HUES48 (cell line): ENCODE data around the gene CTNND2.

Experiments used
- H3K27ac ChIP-seq: one replicate; pipeline ENCODE4 v1.7.0; 2013; ENCODE audit warnings: low read depth, low read length, inconsistent platforms
- H3K27me3 ChIP-seq: 2 replicates; pipeline ENCODE4 v1.6.1; 2013; ENCODE audit warnings: mild to moderate bottlenecking, low read length; ENCODE audit not compliant: control insufficient read depth, insufficient read depth
- H3K36me3 ChIP-seq: 2 replicates; pipeline ENCODE4 v1.6.1; 2013; ENCODE audit warnings: low read length; ENCODE audit not compliant: control insufficient read depth, insufficient read depth
- H3K4me1 ChIP-seq: 2 replicates; pipeline ENCODE4 v1.6.1; 2013; ENCODE audit warnings: mild to moderate bottlenecking, low read length; ENCODE audit not compliant: control insufficient read depth, insufficient read depth
- H3K4me3 ChIP-seq: 2 replicates; pipeline ENCODE4 v1.5.1; 2013; ENCODE audit warnings: mild to moderate bottlenecking, low read depth, low read length
- H3K9ac ChIP-seq: 2 replicates; pipeline ENCODE4 v1.6.1; 2013; ENCODE audit warnings: mild to moderate bottlenecking, low read depth, low read length, moderate library complexity
- H3K9me3 ChIP-seq: 2 replicates; pipeline ENCODE4 v1.6.1; 2013; ENCODE audit warnings: low read length; ENCODE audit not compliant: control insufficient read depth, insufficient read depth

The CTNND2 gene

GRCh38 chr5:11177999-11178711 lies 726.1 kb downstream of the CTNND2 start:
- H3K36me3 ChIP-seq, result no peaks in the 10 kb centered on the region
- H3K9ac ChIP-seq, result no peak overlapping the region
- no peaks in the 10 kb centered on the region for H3K9me3 ChIP-seq
- no peaks in the 10 kb centered on the region for H3K27me3 ChIP-seq
- H3K27ac ChIP-seq, result no peak overlapping the region
- no peak overlapping the region for H3K4me3 ChIP-seq
- H3K4me1 ChIP-seq, result no peaks in the 10 kb centered on the region

GRCh38 chr5:11174591-11174990 lies 729.7 kb downstream of the CTNND2 start:
- Histone ChIP-seq H3K27me3 (no peaks in the 10 kb centered on the region), H3K27ac (no peak overlapping the region), H3K4me1 (no peaks in the 10 kb centered on the region), H3K4me3 (no peak overlapping the region), H3K9me3 (no peaks in the 10 kb centered on the region), H3K36me3 (no peaks in the 10 kb centered on the region), H3K9ac (no peak overlapping the region)

GRCh38 chr5:11172484-11172883 lies 731.8 kb downstream of the CTNND2 start:
- Histone ChIP-seq H3K27ac (no peak overlapping the region), H3K9ac (no peak overlapping the region), H3K4me1 (no peaks in the 10 kb centered on the region), H3K9me3 (no peaks in the 10 kb centered on the region), H3K36me3 (no peaks in the 10 kb centered on the region), H3K27me3 (no peaks in the 10 kb centered on the region), H3K4me3 (no peak overlapping the region)

- H3K27me3 ChIP-seq, result no peaks in the 10 kb centered on the region
- no peak overlapping the region for H3K27ac ChIP-seq
- H3K36me3 ChIP-seq, result no peaks in the 10 kb centered on the region
- no peak overlapping the region for H3K9ac ChIP-seq
- no peak overlapping the region for H3K4me3 ChIP-seq
- H3K4me1 ChIP-seq, result no peaks in the 10 kb centered on the region
- H3K9me3 ChIP-seq, result no peaks in the 10 kb centered on the region
These were observed 733.0 kb downstream of the CTNND2 start for GRCh38 chr5:11171236-11171635.

GRCh38 chr5:11166923-11167322 lies 737.3 kb downstream of the CTNND2 start:
- Histone ChIP-seq H3K27me3 (no peaks in the 10 kb centered on the region), H3K9ac (no peak overlapping the region), H3K36me3 (no peaks in the 10 kb centered on the region), H3K4me1 (no peaks in the 10 kb centered on the region), H3K27ac (no peak overlapping the region), H3K4me3 (no peak overlapping the region), H3K9me3 (no peaks in the 10 kb centered on the region)

- no peaks in the 10 kb centered on the region for H3K27me3 ChIP-seq
- no peak overlapping the region for H3K9ac ChIP-seq
- no peaks in the 10 kb centered on the region for H3K4me1 ChIP-seq
- H3K36me3 ChIP-seq, result no peaks in the 10 kb centered on the region
- no peaks in the 10 kb centered on the region for H3K9me3 ChIP-seq
- H3K27ac ChIP-seq, result no peak overlapping the region
- no peak overlapping the region for H3K4me3 ChIP-seq
These were observed 739.5 kb downstream of the CTNND2 start for GRCh38 chr5:11164531-11165294.

- Histone ChIP-seq H3K4me1 (no peaks in the 10 kb centered on the region), H3K4me3 (no peak overlapping the region), H3K36me3 (no peaks in the 10 kb centered on the region), H3K27ac (no peak overlapping the region), H3K27me3 (no peaks in the 10 kb centered on the region), H3K9ac (no peak overlapping the region), H3K9me3 (no peaks in the 10 kb centered on the region)
These were observed 747.1 kb downstream of the CTNND2 start for GRCh38 chr5:11157132-11157531.

GRCh38 chr5:11153670-11154382 lies 750.4 kb downstream of the CTNND2 start:
- Histone ChIP-seq H3K4me1 (no peaks in the 10 kb centered on the region), H3K27ac (no peak overlapping the region), H3K9me3 (no peaks in the 10 kb centered on the region), H3K27me3 (no peaks in the 10 kb centered on the region), H3K9ac (no peak overlapping the region), H3K4me3 (no peak overlapping the region), H3K36me3 (no peaks in the 10 kb centered on the region)

GRCh38 chr5:11152368-11152767 lies 751.9 kb downstream of the CTNND2 start:
- H3K9ac ChIP-seq, result no peak overlapping the region
- no peaks in the 10 kb centered on the region for H3K9me3 ChIP-seq
- H3K36me3 ChIP-seq, result no peaks in the 10 kb centered on the region
- H3K27me3 ChIP-seq, result no peaks in the 10 kb centered on the region
- no peaks in the 10 kb centered on the region for H3K4me1 ChIP-seq
- H3K27ac ChIP-seq, result no peak overlapping the region
- H3K4me3 ChIP-seq, result no peak overlapping the region

- no peak overlapping the region for H3K4me3 ChIP-seq
- H3K27me3 ChIP-seq, result no peaks in the 10 kb centered on the region
- no peaks in the 10 kb centered on the region for H3K4me1 ChIP-seq
- no peak overlapping the region for H3K27ac ChIP-seq
- no peak overlapping the region for H3K9ac ChIP-seq
- no peaks in the 10 kb centered on the region for H3K9me3 ChIP-seq
- H3K36me3 ChIP-seq, result no peaks in the 10 kb centered on the region
These were observed 753.3 kb downstream of the CTNND2 start for GRCh38 chr5:11150976-11151375.
